Fibroblast of gingiva (primary cell): ENCODE measurements around the gene FBXL7.

Experiments
- DNase-seq: peaks from one replicate; pipeline ENCODE4 v3.0.0-alpha.2; 2011; ENCODE audit warnings: low read depth

Gene FBXL7

GRCh38 chr5:15614679-15615078 is 114.7 kb downstream of the FBXL7 start:
- no peak for DNase-seq

GRCh38 chr5:15615859-15616258 is 115.9 kb downstream of the FBXL7 start:
- no peak for DNase-seq

GRCh38 chr5:15618938-15619337 is 119.0 kb downstream of the FBXL7 start:
- no peak for DNase-seq

GRCh38 chr5:15620501-15620900 is 120.5 kb downstream of the FBXL7 start:
- DNase-seq, result peak; percentile 86

GRCh38 chr5:15621094-15621493 is 121.1 kb downstream of the FBXL7 start:
- DNase-seq, result peak; percentile 53

GRCh38 chr5:15623794-15624193 is 123.8 kb downstream of the FBXL7 start:
- DNase-seq, result no peak

GRCh38 chr5:15627109-15627508 is 127.1 kb downstream of the FBXL7 start:
- no peak for DNase-seq

- DNase-seq, result no peak
Observed at GRCh38 chr5:15627647-15628046, 127.7 kb downstream of the FBXL7 start.

- no peak for DNase-seq
Observed at GRCh38 chr5:15630441-15630840, 130.5 kb downstream of the FBXL7 start.

GRCh38 chr5:15634591-15635288 is 134.8 kb downstream of the FBXL7 start:
- no peak for DNase-seq

GRCh38 chr5:15635289-15635616 is 135.3 kb downstream of the FBXL7 start:
- no peak for DNase-seq

- no peak for DNase-seq
Observed at GRCh38 chr5:15637345-15637744, 137.4 kb downstream of the FBXL7 start.

GRCh38 chr5:15637886-15638285 is 137.9 kb downstream of the FBXL7 start:
- DNase-seq, result no peak

GRCh38 chr5:15638296-15638695 is 138.3 kb downstream of the FBXL7 start:
- DNase-seq, result no peak

- no peak for DNase-seq
Observed at GRCh38 chr5:15639288-15639687, 139.3 kb downstream of the FBXL7 start.

- no peak for DNase-seq
Observed at GRCh38 chr5:15640116-15640515, 140.1 kb downstream of the FBXL7 start.

GRCh38 chr5:15643731-15644130 is 143.8 kb downstream of the FBXL7 start:
- DNase-seq, result no peak

GRCh38 chr5:15645381-15646160 is 145.6 kb downstream of the FBXL7 start:
- DNase-seq, result peak; percentile 44

GRCh38 chr5:15646371-15646770 is 146.4 kb downstream of the FBXL7 start:
- peak; percentile 81 for DNase-seq

- DNase-seq, result no peak
Observed at GRCh38 chr5:15647251-15647650, 147.3 kb downstream of the FBXL7 start.

GRCh38 chr5:15650266-15650665 is 150.3 kb downstream of the FBXL7 start:
- DNase-seq, result no peak

GRCh38 chr5:15654779-15655178 is 154.8 kb downstream of the FBXL7 start:
- no peak for DNase-seq

- no peak for DNase-seq
Observed at GRCh38 chr5:15655683-15656082, 155.7 kb downstream of the FBXL7 start.

GRCh38 chr5:15664961-15665360 is 165.0 kb downstream of the FBXL7 start:
- DNase-seq, result peak; percentile 4
